ENCODE measurements around the gene HLA-B.
A peak's percentile ranks its signal among the peaks of the same experiment; 100 is the strongest.
"Not testable (repeated sequence)": the region's sequence is repeated elsewhere in the genome, so short reads cannot be mapped to it uniquely, and the experiment has no call there.

HLA-B gene

DNA sequence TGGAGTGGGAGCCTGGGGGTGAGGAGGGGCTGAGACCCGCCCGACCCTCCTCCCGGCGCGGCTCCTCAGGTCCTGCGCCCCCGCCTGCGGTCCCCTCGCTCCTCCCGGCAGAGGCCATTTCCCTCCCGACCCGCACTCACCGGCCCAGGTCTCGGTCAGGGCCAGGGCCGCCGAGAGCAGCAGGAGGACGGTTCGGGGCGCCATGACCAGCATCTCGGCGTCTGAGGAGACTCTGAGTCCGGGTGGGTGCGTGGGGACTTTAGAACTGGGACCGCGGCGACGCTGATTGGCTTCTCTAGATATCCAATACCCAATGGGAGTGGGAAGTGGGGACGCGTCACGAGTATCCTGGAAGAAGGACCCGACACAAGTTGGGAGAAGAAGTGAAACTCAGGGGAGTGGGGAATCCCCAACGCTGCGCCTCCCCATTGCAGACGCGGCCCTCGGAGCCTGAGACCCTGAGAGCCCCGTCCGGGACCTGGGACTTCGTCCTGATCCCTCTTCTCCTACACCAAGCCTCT, at the start of gene HLA-B:
HLA-B (minus strand) TSS at position 234 of the 521 bp plus-strand sequence; CDS start at position 213, 21 bp downstream.
- peak; percentile 66 for DNase-seq (ENCODE audit: low read depth)

DNA sequence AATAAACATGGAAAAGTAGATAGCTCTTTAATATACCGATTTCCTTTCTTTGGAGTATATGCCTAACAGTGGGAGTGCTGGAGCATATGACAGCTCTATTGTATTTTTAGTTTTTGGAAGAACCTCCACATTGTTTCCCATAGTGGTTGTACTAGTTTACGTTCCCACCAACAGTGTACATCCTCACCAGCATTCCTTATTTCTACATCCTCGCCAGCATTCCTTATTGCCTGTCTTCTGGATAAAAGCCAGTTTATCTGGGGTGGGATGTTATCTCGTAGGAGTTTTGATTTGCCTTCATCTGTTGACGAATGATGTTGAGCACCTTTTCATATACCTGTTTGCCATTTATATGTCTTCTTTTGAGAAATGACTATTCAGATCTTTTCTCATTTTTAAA, 49.0 kb upstream of the HLA-B start:
- DNase-seq (ENCODE audit: low read depth) = no peak

GRCh38 chr6:31404061-31404364, 47.0 kb upstream of the HLA-B start:
- not testable (repeated sequence) for DNase-seq (ENCODE audit: low read depth)

GRCh38 chr6:31403283-31404060, 46.5 kb upstream of the HLA-B start, which contains the start of gene MICA:
Gene MICA, plus strand, starts transcription at chr6:31403595. Its CDS starts 38 bp downstream, at chr6:31403633.
- DNase-seq (ENCODE audit: low read depth) = peak; percentile 59

DNA sequence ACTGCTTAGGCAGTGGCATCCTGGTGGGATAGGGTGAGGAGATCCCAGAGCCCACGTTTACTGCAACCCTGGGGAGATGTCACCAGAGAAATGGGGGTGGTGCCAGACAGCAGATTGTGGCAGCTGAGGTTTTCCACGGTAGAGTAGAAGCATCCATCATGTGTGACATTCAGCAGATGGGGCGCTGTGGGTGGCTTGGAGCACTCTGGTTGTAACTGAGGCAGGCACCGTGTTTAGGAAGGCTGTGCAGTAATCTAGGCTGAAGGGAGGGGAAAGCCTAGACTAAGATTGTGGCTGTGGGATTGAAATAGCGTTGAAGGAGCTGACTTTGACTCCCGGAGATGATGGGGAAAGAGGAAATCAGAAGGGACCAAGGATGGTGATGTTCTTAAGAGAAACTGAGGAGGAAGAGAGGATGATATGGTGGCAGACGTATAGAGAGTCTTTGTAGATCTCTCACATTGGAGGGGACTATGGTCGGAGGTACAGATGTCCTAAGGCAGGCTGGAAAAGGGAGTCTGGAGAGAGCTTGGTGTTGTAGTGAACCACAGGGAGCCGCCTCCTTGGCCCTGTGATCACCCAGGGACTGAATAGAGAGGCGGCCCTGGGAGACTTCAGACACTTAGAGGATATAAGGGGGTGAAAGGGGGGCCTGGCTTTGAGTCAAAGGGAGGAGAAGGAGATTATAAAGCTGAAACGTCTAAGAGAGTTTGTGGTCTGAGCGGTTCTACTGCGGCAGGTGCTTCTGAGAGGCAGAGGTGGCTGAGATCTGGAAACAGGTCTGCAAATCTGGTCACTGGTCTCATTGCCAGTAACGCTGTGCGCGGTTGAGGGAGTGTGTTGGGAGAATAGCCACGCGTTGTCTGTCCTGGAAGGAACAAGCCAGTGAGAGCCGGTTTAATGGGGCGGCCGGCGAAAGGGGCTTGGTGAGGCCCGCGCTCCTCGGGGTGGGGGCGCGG, 45.6 kb upstream of the HLA-B start:
- peak; percentile 12 for DNase-seq (ENCODE audit: low read depth)

GRCh38 chr6:31401403-31401802, 44.4 kb upstream of the HLA-B start:
- no peak for DNase-seq (ENCODE audit: low read depth)

DNA sequence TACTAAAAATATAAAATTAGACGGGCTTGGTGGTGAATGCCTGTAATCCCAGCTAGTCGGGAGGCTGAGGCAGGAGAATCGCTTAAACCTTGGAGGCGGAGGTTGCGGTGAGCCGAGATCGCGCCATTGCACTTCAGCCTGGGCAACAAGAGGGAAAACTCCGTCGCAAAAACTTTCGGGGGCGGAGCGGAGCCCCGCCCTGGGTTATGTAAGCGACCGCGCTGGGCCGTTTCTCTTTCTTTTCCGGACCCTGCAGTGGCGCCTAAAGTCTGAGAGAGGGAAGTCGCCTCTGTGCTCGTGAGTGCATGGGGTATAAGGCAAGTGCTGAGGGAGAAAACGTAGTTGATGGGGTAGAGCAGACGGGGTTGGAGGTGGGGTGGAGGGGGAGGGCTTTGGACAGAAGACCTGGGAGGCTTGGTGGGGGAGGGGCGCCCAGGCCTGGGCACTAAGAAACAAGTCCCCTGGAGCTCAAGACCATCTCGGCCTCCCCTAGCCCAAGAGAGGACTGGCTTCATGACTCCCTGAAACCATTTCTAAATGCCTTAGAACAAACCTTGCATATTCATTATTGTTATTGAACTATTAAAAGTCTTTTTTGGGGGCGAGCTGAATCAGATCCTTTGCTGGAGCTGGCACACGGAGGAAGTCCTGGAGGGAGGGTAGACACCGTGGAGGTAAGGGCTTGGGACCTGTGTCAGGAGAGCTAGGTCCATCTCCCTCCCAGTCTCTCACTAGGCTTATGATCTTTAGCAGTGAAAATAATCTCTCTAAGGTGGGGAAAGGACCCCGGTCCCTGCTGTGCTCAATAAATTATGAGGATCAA, 43.7 kb upstream of the HLA-B start:
- peak; percentile 66 for DNase-seq (ENCODE audit: low read depth)

- DNase-seq (ENCODE audit: low read depth) = peak; percentile 46
These were observed 42.8 kb upstream of the HLA-B start for GRCh38 chr6:31399589-31400466.

GRCh38 chr6:31397901-31398525, 41.0 kb upstream of the HLA-B start:
- no peak for DNase-seq (ENCODE audit: low read depth)

- not testable (repeated sequence) for DNase-seq (ENCODE audit: low read depth)
These were observed 40.1 kb upstream of the HLA-B start for GRCh38 chr6:31397153-31397499.

DNA sequence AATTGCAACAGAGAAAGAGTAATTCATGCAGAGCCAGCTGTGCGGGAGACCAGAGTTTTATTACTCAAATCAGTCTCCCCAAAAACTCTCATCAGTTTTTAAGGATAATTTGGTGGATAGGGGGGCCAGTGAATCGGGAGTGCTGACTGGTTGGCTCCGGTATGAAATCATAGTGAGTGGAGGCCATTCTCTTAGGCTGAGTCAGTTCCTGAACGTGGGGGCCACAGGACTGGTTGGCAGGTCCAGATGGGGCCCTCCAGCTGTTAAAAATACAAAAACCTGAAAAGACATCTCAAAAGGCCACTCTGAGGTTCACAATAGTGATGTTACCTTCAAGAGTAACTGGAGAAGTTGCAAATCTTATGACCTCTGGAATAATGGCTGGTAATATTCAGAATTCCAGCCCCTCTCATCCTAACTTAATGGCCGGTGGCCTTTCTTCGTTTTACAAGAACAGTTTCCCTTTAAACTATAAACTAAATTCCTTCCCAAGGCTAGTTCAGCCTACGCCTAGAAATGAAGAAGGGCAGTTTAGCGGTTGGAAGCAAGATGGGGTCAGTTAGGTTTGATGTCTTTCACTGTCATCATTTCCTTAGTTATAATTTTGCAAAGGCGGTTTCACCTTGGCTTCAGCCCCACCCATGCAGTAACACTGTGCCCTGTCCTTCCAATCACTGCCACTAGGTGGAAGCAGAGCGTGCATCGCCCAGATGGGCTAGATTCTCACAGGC, 39.6 kb upstream of the HLA-B start:
- peak; percentile 88 for DNase-seq (ENCODE audit: low read depth)

- DNase-seq (ENCODE audit: low read depth) = no peak
These were observed 38.9 kb upstream of the HLA-B start for GRCh38 chr6:31395832-31396231.

- no peak for DNase-seq (ENCODE audit: low read depth)
These were observed 37.4 kb upstream of the HLA-B start for GRCh38 chr6:31394381-31394780.

- DNase-seq (ENCODE audit: low read depth) = no peak
These were observed 37.0 kb upstream of the HLA-B start for GRCh38 chr6:31393932-31394331.

DNA sequence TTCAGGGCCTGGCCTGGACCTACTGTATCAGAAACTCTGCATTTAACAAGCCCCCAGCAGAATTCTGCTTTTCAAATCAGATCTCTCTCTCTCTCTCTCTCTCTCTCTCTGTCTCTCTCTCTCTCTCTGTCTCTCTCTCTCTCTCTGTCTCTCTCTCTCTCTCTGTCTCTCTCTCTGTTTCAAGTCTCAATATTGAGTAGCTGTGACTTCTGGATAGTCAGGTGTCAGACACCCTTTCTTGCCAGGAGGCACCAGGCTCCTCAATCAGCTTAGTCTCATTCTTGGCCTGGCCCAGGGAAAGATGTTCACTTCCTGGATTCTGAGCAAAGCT, 32.8 kb upstream of the HLA-B start:
- not testable (repeated sequence) for DNase-seq (ENCODE audit: low read depth)

DNA sequence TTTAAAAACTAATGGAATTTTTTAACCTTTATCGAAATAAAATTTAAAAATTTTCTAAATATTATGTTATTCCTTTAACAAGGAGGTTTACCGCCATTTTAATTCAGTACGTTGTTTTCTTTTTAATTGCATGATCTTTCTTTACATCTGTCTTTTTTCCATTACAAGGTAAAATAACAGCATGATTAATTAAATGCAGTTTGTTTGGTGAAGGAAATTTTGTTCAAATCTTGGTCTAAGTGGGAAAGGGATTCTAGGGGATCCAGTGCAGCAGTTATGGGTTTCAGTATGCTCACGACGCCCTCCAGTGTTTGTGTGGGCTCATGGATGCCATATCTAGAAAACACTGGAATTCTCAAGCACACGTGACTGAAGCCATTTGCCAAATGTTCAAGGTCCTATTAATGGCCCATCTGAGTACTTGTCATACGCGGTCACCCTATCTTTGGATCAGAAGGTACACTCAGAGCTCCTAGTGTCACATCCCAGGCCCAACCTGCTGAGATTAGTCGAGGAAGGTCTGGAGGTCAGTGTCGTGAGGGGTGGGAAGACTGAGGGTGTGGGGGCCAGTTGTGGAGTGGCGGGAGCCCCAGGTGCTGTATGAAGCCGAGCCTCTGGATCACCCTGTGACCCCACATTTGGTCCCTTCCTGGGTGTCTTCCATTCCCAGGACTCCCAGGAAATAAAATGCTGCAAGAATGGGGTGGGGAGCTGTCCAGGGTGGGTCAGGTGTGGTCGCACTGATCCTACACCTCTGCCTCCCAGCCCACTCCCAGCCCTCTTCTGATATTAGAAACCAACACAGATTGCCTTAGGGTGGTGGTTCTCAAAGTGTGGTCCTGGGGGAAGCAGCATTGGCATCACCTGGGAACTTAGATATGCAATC, 32.2 kb upstream of the HLA-B start:
- not testable (repeated sequence) for DNase-seq (ENCODE audit: low read depth)

GRCh38 chr6:31386977-31387376, 30.0 kb upstream of the HLA-B start:
- DNase-seq (ENCODE audit: low read depth) = no peak

- DNase-seq (ENCODE audit: low read depth) = no peak
These were observed 29.1 kb upstream of the HLA-B start for GRCh38 chr6:31386099-31386498.

DNA sequence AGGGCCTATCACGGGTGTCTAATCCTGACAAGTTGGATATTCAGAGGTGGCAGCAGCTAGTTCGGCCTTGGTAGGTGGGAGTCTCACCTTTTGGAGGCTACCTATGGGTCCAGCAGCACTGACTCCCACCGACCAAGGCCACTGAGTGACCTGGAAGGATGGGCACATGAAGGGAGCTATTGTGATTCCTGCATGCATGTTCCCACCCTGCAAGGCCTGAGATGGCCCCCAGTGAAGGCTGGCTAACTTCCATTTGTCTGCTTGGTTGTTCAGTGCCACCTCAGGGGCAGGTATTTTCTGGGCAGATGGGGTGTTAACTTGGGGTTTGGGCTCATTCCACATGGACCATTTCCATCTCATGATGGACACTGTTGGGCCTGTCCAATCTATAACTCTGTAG, 28.1 kb upstream of the HLA-B start:
- DNase-seq (ENCODE audit: low read depth) = no peak
